ENCODE measurements around the gene PDPN.

The PDPN gene

DNA sequence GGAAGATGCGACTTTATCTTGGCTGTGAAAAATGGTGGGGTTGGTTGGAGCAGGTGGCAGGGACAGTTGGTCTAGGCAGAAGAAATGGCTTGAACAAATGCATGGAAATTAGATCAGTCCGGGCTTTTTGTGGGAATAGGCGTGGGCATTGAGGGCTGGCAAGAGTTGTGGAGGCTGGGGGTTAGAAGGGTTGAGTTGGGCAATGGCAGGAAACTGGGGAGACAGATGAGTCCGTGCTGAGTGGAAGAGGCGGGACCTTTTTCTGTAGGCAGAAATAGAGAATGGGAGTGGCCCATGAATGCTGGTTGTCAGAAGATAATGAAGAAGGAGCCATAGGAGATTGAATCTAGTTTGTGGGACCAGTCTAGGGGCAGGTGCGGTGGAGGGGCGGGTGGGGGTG lies 6.9 kb downstream of the PDPN start:
- TF ChIP-seq TAF1 (IDR thresholded peaks at IDR 0.05; ENCODE audit: low read depth) (no peak), FOXM1 (IDR thresholded peaks at IDR 0.05; ENCODE audit: borderline replicate concordance, low read depth) (no peak), NFIC (IDR thresholded peaks at IDR 0.05) (no peak), TCF12 (IDR thresholded peaks at IDR 0.05; ENCODE audit: low read depth) (no peak), RAD21 (IDR thresholded peaks at IDR 0.05; ENCODE audit: low read depth) (no peak), CEBPB (IDR thresholded peaks at IDR 0.05) (no peak), EGR1 (IDR thresholded peaks at IDR 0.05) (no peak), YY1 (IDR thresholded peaks at IDR 0.05; ENCODE audit: low read depth) (no peak), TEAD4 (IDR thresholded peaks at IDR 0.05) (no peak), ZBTB7A (IDR thresholded peaks at IDR 0.05; ENCODE audit: low read depth) (no peak), EP300 (IDR thresholded peaks at IDR 0.05; ENCODE audit: borderline replicate concordance) (no peak), CREB1 (IDR thresholded peaks at IDR 0.05; ENCODE audit: low read depth) (no peak)
- TF ChIP-seq, protein P1, sequence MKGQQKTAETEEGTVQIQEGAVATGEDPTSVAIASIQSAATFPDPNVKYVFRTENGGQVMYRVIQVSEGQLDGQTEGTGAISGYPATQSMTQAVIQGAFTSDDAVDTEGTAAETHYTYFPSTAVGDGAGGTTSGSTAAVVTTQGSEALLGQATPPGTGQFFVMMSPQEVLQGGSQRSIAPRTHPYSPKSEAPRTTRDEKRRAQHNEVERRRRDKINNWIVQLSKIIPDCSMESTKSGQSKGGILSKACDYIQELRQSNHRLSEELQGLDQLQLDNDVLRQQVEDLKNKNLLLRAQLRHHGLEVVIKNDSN (IDR thresholded peaks at IDR 0.05), result no peak
- TF ChIP-seq, protein P2, sequence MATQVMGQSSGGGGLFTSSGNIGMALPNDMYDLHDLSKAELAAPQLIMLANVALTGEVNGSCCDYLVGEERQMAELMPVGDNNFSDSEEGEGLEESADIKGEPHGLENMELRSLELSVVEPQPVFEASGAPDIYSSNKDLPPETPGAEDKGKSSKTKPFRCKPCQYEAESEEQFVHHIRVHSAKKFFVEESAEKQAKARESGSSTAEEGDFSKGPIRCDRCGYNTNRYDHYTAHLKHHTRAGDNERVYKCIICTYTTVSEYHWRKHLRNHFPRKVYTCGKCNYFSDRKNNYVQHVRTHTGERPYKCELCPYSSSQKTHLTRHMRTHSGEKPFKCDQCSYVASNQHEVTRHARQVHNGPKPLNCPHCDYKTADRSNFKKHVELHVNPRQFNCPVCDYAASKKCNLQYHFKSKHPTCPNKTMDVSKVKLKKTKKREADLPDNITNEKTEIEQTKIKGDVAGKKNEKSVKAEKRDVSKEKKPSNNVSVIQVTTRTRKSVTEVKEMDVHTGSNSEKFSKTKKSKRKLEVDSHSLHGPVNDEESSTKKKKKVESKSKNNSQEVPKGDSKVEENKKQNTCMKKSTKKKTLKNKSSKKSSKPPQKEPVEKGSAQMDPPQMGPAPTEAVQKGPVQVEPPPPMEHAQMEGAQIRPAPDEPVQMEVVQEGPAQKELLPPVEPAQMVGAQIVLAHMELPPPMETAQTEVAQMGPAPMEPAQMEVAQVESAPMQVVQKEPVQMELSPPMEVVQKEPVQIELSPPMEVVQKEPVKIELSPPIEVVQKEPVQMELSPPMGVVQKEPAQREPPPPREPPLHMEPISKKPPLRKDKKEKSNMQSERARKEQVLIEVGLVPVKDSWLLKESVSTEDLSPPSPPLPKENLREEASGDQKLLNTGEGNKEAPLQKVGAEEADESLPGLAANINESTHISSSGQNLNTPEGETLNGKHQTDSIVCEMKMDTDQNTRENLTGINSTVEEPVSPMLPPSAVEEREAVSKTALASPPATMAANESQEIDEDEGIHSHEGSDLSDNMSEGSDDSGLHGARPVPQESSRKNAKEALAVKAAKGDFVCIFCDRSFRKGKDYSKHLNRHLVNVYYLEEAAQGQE (IDR thresholded peaks at IDR 0.05; ENCODE audit: low read depth), result no peak
- TF ChIP-seq, protein P3, sequence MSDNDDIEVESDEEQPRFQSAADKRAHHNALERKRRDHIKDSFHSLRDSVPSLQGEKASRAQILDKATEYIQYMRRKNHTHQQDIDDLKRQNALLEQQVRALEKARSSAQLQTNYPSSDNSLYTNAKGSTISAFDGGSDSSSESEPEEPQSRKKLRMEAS (IDR thresholded peaks at IDR 0.05), result no peak

DNA sequence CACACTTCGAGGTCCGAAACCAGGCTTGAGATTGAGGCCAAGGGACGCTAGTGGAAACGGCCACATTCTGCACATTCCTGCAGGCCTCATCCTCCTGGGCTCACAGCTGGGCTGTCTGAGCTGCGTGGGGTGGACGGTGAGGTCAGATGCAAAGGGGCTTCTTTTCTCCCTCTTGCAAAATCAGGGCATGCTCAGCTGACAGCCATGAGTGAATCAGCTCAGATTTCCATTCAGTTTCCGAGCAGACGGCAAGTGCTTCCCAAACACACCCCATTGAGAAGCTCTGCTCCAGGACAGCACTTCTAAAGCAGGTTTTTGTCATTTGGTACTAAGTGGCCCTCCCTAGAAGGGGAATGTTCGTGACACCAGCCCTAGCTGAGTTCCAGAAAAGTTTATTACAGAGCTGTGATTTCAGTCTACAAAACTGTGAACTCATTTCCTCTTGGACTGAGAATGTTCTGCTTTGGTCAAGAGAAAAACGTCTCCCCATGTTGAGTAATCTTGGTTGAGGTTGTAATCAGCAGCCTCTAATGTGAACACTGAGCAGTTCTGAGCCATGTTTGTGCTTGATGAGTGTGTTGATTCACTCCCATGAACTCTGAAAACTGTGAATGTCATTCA lies 10.0 kb downstream of the PDPN start:
- TF ChIP-seq EGR1 (IDR thresholded peaks at IDR 0.05) (no peak), YY1 (IDR thresholded peaks at IDR 0.05; ENCODE audit: low read depth) (no peak), TAF1 (IDR thresholded peaks at IDR 0.05; ENCODE audit: low read depth) (no peak), EP300 (IDR thresholded peaks at IDR 0.05; ENCODE audit: borderline replicate concordance) (no peak), RAD21 (IDR thresholded peaks at IDR 0.05; ENCODE audit: low read depth) (no peak), ZBTB7A (IDR thresholded peaks at IDR 0.05; ENCODE audit: low read depth) (no peak), TEAD4 (IDR thresholded peaks at IDR 0.05) (no peak)
- TF ChIP-seq, protein P1 (IDR thresholded peaks at IDR 0.05), result no peak

DNA sequence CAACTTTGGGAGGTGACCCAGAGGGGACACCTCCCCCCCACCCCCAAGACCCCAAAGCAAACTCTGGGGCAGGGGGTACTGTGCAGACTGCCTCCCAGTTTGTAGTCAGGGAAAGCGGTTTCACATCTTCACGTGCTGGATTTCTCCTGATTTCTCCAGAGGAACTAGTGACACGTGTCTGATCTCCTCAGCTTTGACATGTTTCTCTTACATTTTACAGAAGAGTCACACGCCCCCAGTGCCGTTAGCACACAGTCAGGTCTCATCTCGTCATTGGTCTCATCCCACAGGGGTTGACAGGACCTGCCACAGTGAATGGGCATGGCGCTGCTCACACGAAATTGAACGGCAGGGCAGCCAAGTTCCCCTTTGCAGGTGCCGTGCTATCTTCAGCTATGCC lies 11.8 kb downstream of the PDPN start:
- TF ChIP-seq FOXM1 (IDR thresholded peaks at IDR 0.05; ENCODE audit: borderline replicate concordance, low read depth), result no peak
- no peak for TF ChIP-seq CEBPB (IDR thresholded peaks at IDR 0.05)
- TF ChIP-seq ZBTB7A (IDR thresholded peaks at IDR 0.05; ENCODE audit: low read depth), result no peak
- TF ChIP-seq TAF1 (IDR thresholded peaks at IDR 0.05; ENCODE audit: low read depth), result no peak

DNA sequence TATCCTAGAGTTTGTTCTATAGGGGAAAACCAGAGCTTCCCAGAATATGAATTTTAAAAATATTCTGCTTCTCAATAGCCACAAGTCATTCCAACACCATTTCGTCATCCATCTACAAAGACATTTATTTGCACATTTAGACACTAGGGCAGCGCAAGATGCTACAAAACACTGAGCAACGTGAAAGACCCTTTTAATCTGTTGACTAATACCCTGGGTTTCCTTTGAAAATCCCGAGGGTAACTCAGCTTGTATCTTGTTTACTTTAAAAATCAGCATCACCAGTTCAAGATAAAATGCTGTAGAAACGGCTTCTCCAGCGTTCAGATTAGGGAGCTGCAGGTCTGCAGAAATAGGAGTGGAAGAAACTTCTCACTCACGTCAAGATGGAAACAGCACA lies 13.5 kb downstream of the PDPN start:
- TF ChIP-seq EP300 (IDR thresholded peaks at IDR 0.05; ENCODE audit: borderline replicate concordance) (no peak), TCF12 (IDR thresholded peaks at IDR 0.05; ENCODE audit: low read depth) (no peak), NFIC (IDR thresholded peaks at IDR 0.05) (no peak), FOXM1 (IDR thresholded peaks at IDR 0.05; ENCODE audit: borderline replicate concordance, low read depth) (no peak), ZBTB7A (IDR thresholded peaks at IDR 0.05; ENCODE audit: low read depth) (no peak), YY1 (IDR thresholded peaks at IDR 0.05; ENCODE audit: low read depth) (no peak), CREB1 (IDR thresholded peaks at IDR 0.05; ENCODE audit: low read depth) (no peak), CEBPB (IDR thresholded peaks at IDR 0.05) (no peak), RAD21 (IDR thresholded peaks at IDR 0.05; ENCODE audit: low read depth) (no peak), EGR1 (IDR thresholded peaks at IDR 0.05) (no peak), TAF1 (IDR thresholded peaks at IDR 0.05; ENCODE audit: low read depth) (no peak), TEAD4 (IDR thresholded peaks at IDR 0.05) (no peak)
- TF ChIP-seq, protein P1 (IDR thresholded peaks at IDR 0.05), result no peak
- TF ChIP-seq, protein P3 (IDR thresholded peaks at IDR 0.05), result no peak
- TF ChIP-seq, protein P2 (IDR thresholded peaks at IDR 0.05; ENCODE audit: low read depth), result no peak

DNA sequence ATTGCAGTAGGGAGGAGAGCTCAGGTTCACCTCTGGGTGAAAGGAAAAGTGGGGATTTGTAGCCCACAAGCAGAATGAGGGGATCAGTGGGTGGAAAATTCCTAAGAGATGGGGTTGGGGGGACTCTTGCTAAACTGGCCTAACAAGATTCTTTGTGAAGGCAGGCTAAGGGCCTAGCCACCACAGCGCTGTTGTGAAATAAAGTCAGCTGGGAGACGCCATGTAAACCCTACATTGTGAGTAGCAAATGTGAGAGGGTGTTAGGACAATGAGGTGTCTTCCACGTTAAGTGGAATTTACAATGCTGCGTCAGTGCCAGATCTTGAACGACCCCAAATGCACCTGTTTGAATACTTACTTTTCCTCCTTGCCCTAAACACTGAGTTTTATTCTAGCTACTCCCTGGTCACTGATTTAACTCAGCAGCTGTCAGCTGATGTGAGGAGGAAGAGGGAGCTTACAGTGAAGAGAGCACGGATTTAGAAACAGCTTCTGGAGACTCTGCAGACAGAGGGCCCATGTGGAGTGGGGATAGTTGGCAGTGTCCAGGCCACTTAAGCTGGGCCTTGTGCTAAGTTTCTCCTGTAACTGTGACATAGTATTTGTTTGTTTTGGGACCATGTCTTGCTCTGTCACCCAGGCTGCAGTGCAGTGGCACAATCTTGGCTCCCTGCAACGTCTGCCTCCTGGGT lies 17.3 kb downstream of the PDPN start:
- TF ChIP-seq, protein P1 (IDR thresholded peaks at IDR 0.05), result no peak
- TF ChIP-seq EP300 (IDR thresholded peaks at IDR 0.05; ENCODE audit: borderline replicate concordance) (no peak), NFIC (IDR thresholded peaks at IDR 0.05) (no peak), TCF12 (IDR thresholded peaks at IDR 0.05; ENCODE audit: low read depth) (no peak), YY1 (IDR thresholded peaks at IDR 0.05; ENCODE audit: low read depth) (no peak), CREB1 (IDR thresholded peaks at IDR 0.05; ENCODE audit: low read depth) (no peak), RAD21 (IDR thresholded peaks at IDR 0.05; ENCODE audit: low read depth) (no peak), TAF1 (IDR thresholded peaks at IDR 0.05; ENCODE audit: low read depth) (no peak), TEAD4 (IDR thresholded peaks at IDR 0.05) (no peak), CEBPB (IDR thresholded peaks at IDR 0.05) (no peak), ZBTB7A (IDR thresholded peaks at IDR 0.05; ENCODE audit: low read depth) (no peak), FOXM1 (IDR thresholded peaks at IDR 0.05; ENCODE audit: borderline replicate concordance, low read depth) (no peak), EGR1 (IDR thresholded peaks at IDR 0.05) (no peak)
- TF ChIP-seq, protein P2 (IDR thresholded peaks at IDR 0.05; ENCODE audit: low read depth), result no peak
- TF ChIP-seq, protein P3 (IDR thresholded peaks at IDR 0.05), result no peak

Data from Ishikawa (cell line).